ENCODE results near the gene ZBTB7C.

The ZBTB7C gene

GRCh38 chr18:48324651-48325050 is 84.5 kb downstream of the ZBTB7C start:
- DNase-seq (ENCODE audit: low read depth): no peak

- DNase-seq (ENCODE audit: low read depth): no peak
Observed at GRCh38 chr18:48323151-48323550, 86.0 kb downstream of the ZBTB7C start.

- DNase-seq (ENCODE audit: low read depth): no peak
Observed at GRCh38 chr18:48321536-48321935, 87.6 kb downstream of the ZBTB7C start.

GRCh38 chr18:48321121-48321520 is 88.1 kb downstream of the ZBTB7C start:
- DNase-seq (ENCODE audit: low read depth): no peak

GRCh38 chr18:48320639-48320945 is 88.6 kb downstream of the ZBTB7C start:
- no peak for DNase-seq (ENCODE audit: low read depth)

GRCh38 chr18:48319801-48320638 is 89.2 kb downstream of the ZBTB7C start:
- no peak for DNase-seq (ENCODE audit: low read depth)

GRCh38 chr18:48318436-48318835 is 90.7 kb downstream of the ZBTB7C start:
- DNase-seq (ENCODE audit: low read depth): no peak

GRCh38 chr18:48317781-48318381 is 91.3 kb downstream of the ZBTB7C start:
- DNase-seq (ENCODE audit: low read depth): no peak

- no peak for DNase-seq (ENCODE audit: low read depth)
Observed at GRCh38 chr18:48316177-48316576, 93.0 kb downstream of the ZBTB7C start.

- DNase-seq (ENCODE audit: low read depth): no peak
Observed at GRCh38 chr18:48314690-48315089, 94.5 kb downstream of the ZBTB7C start.

- DNase-seq (ENCODE audit: low read depth): no peak
Observed at GRCh38 chr18:48313792-48314191, 95.4 kb downstream of the ZBTB7C start.

GRCh38 chr18:48312066-48312465 is 97.1 kb downstream of the ZBTB7C start:
- DNase-seq (ENCODE audit: low read depth): no peak

- no peak for DNase-seq (ENCODE audit: low read depth)
Observed at GRCh38 chr18:48310999-48311398, 98.2 kb downstream of the ZBTB7C start.

GRCh38 chr18:48310353-48310752 is 98.8 kb downstream of the ZBTB7C start:
- DNase-seq (ENCODE audit: low read depth): no peak

- no peak for DNase-seq (ENCODE audit: low read depth)
Observed at GRCh38 chr18:48308755-48309575, 100.2 kb downstream of the ZBTB7C start.

GRCh38 chr18:48308027-48308635 is 101.1 kb downstream of the ZBTB7C start:
- DNase-seq (ENCODE audit: low read depth): no peak

GRCh38 chr18:48306838-48307237 is 102.3 kb downstream of the ZBTB7C start:
- no peak for DNase-seq (ENCODE audit: low read depth)

- no peak for DNase-seq (ENCODE audit: low read depth)
Observed at GRCh38 chr18:48304906-48305693, 104.1 kb downstream of the ZBTB7C start.

- DNase-seq (ENCODE audit: low read depth): no peak
Observed at GRCh38 chr18:48303883-48304282, 105.3 kb downstream of the ZBTB7C start.

GRCh38 chr18:48302736-48303135 is 106.4 kb downstream of the ZBTB7C start:
- no peak for DNase-seq (ENCODE audit: low read depth)

- no peak for DNase-seq (ENCODE audit: low read depth)
Observed at GRCh38 chr18:48300463-48300961, 108.7 kb downstream of the ZBTB7C start.

All from T follicular helper cell (primary cell).